Measurements from ENCODE around the gene ANXA2. TPM values are rescaled to one million over a fixed set of nuclear protein-coding genes. Genes with fewer than 3 reads are reported as not detected.

The ANXA2 gene
- total and polyA plus RNA-seq, 4 donors, result 851 to 1,294 (median 1,171) TPM

DNA sequence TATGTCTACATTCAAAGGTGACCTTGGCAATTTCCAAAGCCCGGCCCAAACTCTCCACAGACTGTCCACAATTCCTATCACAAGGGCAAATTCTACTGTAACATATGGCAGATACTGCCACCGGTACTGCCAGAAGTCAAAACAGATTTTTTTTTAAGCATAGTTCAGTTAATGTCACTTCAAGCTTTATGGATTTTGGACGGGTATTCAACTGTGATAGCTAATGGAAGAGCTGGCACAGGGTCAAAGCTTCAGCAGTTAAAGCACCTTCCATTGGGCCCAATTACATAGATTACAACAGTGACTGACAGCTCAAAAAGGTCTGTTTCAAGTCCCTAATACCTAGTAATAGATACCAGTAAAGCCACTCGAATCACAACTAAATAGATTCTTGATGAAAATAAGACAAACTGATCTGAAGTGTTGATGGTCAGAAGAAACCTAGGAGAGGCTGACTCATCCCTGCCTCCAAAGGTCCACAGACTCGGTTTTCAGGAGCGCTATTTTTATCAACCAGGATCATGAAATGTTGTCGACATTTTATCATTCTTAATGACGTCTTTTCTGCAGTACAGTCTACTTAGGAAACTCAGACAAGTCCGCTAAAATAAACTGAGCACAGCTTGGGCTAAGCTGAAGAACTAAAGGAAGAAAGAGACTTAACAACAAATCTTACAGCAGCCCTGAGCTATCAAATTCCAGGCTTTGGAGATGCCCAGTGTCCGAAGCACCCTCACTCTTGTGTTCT is 38.7 kb downstream of the ANXA2 start:
- Histone ChIP-seq H3K27me3 (ENCODE audit: control insufficient read depth in 3 of 3, insufficient read depth in 3 of 3, low read length in 2 of 3) (no peaks in the 10 kb centered on the region), H3K4me3 (no peak overlapping the region), H3K9me3 (ENCODE audit: control insufficient read depth in 4 of 4, insufficient read depth in 3 of 4, low read length in 3 of 4) (no peaks in the 10 kb centered on the region), H3K27ac (ENCODE audit: low read depth in 1 of 2, low read length in 1 of 2) (peak overlapping the region in 1 of 2 donors; percentile 61), H3K36me3 (ENCODE audit: control insufficient read depth in 4 of 4, insufficient read depth in 4 of 4, low read length in 4 of 4) (peaks cover 17 to 48% (median 43%) of the 10 kb centered on the region in 4 donors), H3K9ac (ENCODE audit: insufficient read depth in 1 of 2, low read length in 2 of 2) (no peak overlapping the region), H3K4me1 (ENCODE audit: control insufficient read depth in 5 of 5, insufficient read depth in 5 of 5, low read length in 5 of 5) (peaks cover 0 to 24% (median 15%) of the 10 kb centered on the region in 5 donors)
- 75 to 80% methylated on average over 10 of the region's 10 CpGs for WGBS, 2 donors
- DNase-seq (no peak), ATAC-seq (ENCODE audit: insufficient read depth, low FRiP score) (no peak)
- TF ChIP-seq CTCF (IDR thresholded peaks at IDR 0.05; ENCODE audit: control extremely low read depth, extremely low read depth), result no peak

DNA sequence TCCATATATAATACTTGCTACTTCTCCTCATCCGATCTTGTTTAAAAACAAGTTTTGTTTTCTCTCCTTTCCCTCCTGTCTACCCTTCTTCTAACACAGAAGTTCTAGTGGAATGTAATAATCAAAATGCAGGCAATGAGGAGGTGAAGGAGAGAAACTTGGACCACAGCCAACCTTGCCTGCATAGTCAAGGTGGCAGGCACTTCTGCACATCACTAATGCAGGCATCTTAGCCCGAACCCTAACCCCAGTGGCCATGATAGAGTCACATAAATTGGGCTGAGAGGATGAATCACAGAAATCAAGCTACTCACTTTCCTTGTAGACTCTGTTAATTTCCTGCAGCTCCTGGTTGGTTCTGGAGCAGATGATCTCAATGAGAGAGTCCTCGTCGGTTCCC is 41.0 kb downstream of the ANXA2 start:
- TF ChIP-seq CTCF (IDR thresholded peaks at IDR 0.05; ENCODE audit: control extremely low read depth, extremely low read depth), result no peak
- H3K9me3 ChIP-seq (ENCODE audit: control insufficient read depth in 4 of 4, insufficient read depth in 3 of 4, low read length in 3 of 4), result no peaks in the 10 kb centered on the region
- ATAC-seq (ENCODE audit: insufficient read depth, low FRiP score) (no peak), DNase-seq (no peak)
- WGBS, 2 donors, result 88% methylated on average over 4 of the region's 4 CpGs
- H3K27me3 ChIP-seq (ENCODE audit: control insufficient read depth in 3 of 3, insufficient read depth in 3 of 3, low read length in 2 of 3), result no peaks in the 10 kb centered on the region
- H3K4me3 ChIP-seq, result no peak overlapping the region
- no peak overlapping the region for H3K27ac ChIP-seq (ENCODE audit: low read depth in 1 of 2, low read length in 1 of 2)
- no peak overlapping the region for H3K9ac ChIP-seq (ENCODE audit: insufficient read depth in 1 of 2, low read length in 2 of 2)
- H3K4me1 ChIP-seq (ENCODE audit: control insufficient read depth in 5 of 5, insufficient read depth in 5 of 5, low read length in 5 of 5), result peaks cover 0 to 9% (median 0%) of the 10 kb centered on the region in 5 donors
- H3K36me3 ChIP-seq (ENCODE audit: control insufficient read depth in 4 of 4, insufficient read depth in 4 of 4, low read length in 4 of 4), result peaks cover 18 to 59% (median 56%) of the 10 kb centered on the region in 4 donors

DNA sequence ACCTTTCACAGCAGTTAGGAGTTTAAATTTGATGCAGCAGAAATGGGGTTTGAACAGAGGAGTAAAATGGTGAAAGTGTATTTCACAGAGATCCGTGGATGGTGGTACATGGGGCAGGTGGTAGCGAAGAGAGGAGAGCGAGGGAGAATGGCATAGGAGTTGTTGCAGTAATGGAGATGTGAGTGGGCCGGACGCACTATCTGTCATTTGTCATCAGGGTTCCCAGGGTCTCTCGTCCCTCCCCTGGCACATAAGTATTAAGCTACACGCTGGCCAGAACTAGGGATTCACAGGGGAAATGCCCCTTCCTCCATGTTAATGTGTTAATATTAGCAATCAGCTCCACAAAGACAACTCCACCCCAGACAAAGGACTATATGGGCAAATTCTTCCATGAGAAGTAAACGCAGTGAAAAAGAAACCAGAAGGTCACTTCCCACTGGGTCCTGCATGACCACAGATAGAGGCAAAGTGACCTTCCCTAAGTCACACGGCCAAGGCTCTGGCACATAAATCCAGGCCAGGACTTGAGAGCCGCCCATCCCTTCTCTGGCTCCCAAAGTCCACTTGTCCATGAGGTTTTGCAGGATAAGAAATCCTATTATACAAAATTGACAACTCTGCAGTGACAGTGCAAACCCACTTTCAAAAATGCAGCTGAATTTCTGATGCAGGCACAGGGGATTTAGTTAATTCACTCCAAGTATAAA is 42.5 kb downstream of the ANXA2 start:
- no peak for TF ChIP-seq CTCF (IDR thresholded peaks at IDR 0.05; ENCODE audit: control extremely low read depth, extremely low read depth)
- 89 to 92% methylated on average over 10 of the region's 10 CpGs for WGBS, 2 donors
- Histone ChIP-seq H3K4me1 (ENCODE audit: control insufficient read depth in 5 of 5, insufficient read depth in 5 of 5, low read length in 5 of 5) (no peaks in the 10 kb centered on the region), H3K9me3 (ENCODE audit: control insufficient read depth in 4 of 4, insufficient read depth in 3 of 4, low read length in 3 of 4) (no peaks in the 10 kb centered on the region), H3K36me3 (ENCODE audit: control insufficient read depth in 4 of 4, insufficient read depth in 4 of 4, low read length in 4 of 4) (peaks cover 25 to 69% (median 64%) of the 10 kb centered on the region in 4 donors), H3K27me3 (ENCODE audit: control insufficient read depth in 3 of 3, insufficient read depth in 3 of 3, low read length in 2 of 3) (no peaks in the 10 kb centered on the region), H3K27ac (ENCODE audit: low read depth in 1 of 2, low read length in 1 of 2) (no peak overlapping the region), H3K9ac (ENCODE audit: insufficient read depth in 1 of 2, low read length in 2 of 2) (no peak overlapping the region), H3K4me3 (no peak overlapping the region)
- ATAC-seq (ENCODE audit: insufficient read depth, low FRiP score) (no peak), DNase-seq (no peak)
